ENCODE results near the gene PADI1.

The PADI1 gene

DNA sequence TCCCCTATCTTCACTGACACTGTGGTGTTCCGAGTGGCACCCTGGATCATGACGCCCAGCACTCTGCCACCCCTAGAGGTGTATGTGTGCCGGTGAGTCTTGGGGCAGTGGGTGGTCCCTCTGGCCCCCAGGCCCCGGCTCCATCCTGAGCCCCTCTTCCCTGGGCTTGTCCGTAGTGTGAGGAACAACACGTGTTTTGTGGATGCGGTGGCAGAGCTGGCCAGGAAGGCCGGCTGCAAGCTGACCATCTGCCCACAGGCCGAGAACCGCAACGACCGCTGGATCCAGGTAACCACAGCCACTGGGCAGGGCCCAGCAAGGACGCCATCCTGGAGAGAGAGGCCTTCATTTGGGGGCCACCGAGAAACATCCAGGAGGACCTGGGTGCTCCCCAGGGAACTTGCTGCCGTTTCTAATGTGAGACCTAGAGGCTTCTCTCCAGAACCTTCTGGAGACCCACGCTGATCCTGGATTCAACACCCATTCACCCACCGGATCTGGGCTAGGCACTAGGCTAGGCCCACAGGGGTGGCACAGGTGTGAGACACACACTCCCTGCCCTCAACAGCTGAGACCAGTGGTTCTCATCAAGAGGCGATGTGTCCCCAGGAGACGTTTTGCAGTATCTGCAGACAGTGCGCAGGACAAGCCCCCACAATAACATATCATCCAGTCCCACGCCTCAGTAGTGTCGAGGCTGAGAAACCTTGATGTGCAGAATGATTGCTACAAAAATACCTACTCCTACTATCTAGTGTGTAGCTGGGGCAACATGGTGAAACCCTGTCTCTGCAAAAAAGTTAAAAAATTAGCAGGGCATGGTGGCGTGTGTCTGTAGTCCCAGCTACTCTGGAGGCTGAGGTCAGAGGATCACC, 66.2 kb downstream of the PADI1 start:
- DNase-seq (ENCODE audit: low read depth in 1 of 2, low spot score in 1 of 2): no peak

DNA sequence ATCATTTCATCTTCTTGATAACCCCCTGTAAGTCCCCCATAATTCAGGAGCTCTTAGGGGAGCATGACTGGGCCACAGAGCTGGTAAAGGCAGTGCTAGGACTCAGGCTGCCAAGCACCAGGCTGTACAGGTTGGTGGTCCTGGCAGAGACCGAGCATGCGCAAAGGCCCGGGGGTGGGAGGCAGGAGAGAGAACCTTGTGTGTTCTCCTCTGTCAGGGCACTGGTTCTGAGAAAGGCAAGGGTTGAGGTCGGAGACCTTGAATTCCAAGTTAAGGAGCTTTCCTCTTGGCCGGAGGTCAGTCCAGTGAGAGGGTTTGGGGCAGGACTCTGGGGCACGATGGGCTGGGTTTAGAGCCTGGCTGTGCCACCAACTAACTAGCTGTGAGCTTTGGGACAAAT, 67.1 kb downstream of the PADI1 start:
- DNase-seq (ENCODE audit: low read depth in 1 of 2, low spot score in 1 of 2): no peak

DNA sequence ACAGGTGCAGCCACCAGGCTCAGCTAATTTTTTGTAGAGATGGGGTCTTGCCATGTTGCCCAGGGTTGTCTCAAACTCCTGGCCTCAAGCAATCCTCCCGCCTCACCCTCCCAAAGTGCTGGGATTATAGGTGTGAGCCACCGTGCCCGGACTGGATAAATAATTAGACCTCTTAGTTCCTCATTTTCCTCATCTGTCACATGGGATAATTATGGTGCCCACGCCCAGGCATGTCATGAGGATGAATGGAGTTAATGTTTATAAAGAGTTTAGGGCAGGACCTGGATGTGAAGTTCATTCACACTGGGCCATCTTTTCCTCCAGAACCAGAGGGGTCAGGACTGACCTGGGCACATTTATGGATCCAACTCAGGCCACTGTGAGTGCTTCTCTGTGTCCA, 67.7 kb downstream of the PADI1 start:
- DNase-seq (ENCODE audit: low read depth in 1 of 2, low spot score in 1 of 2): no peak

DNA sequence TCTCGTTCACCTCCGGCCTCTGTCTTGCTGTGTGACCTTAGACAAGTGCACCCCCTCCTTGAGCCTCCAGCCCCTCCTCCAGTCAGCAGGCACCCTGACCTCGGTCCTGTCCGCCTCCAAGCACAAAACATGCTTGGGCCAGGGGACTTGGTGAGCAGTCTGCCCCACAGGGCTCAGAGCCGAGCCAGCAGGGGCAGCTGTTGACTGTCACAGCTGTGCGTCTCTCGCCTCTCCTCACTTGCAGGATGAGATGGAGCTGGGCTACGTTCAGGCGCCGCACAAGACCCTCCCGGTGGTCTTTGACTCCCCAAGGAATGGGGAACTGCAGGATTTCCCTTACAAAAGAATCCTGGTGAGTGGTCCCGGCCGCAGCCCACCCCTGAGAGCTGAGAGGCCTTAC, 68.2 kb downstream of the PADI1 start:
- no peak for DNase-seq (ENCODE audit: low read depth in 1 of 2, low spot score in 1 of 2)

DNA sequence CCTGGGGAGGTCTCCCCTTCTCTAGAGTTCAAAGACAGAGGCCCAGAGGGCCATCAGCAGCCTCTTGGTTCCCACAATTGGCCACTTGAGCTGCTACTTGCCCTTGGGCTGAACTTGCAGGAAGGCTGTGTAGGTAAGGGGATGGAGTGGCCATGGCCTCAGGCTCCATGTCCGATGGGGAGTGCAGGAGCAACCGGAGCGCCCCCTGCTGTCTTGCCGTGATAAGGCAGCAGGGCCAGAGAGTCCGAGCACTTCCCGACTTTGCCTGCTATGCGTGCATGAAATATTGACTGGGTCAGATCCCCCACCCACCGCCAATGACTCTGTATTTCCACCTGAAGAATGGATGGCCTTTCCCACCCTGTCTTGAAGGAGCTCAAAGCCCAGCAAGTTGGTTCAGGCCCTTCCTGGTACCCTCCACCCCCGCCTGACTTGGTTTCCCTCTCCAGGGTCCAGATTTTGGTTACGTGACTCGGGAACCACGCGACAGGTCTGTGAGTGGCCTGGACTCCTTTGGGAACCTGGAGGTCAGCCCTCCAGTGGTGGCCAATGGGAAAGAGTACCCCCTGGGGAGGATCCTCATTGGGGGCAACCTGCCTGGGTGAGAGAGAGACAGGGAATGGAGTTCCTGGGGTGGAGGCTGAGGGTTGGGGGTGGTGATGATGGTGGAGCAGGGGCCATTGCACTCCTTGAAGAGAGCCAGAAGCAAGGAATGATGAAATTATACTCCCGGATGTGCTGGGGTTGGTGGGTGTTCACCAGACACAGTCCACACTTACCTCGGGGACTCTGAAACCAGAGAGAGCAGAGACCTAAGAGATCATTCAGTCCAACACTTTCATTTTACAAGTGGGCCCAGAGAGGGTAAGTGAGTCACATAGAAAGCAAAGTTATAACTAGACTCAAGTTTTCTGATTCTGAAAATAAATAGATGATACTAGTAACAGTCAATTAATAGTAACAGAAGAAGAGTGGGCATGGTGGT, 69.5 kb downstream of the PADI1 start:
- no peak for DNase-seq (ENCODE audit: low read depth in 1 of 2, low spot score in 1 of 2)

DNA sequence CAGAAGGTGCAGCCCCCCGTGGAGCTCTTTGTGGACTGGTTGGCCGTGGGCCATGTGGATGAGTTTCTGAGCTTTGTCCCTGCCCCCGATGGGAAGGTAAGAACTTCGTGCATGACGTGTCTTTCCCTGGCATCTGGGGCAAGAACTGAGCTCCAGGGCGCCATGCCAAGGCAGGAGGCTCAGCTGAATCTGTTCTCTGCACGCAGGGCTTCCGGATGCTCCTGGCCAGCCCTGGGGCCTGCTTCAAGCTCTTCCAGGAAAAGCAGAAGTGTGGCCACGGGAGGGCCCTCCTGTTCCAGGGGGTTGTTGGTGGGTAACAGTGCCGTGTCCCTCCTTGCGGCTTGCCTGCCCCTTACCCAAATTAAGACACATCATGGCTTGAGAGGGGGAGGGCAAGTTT, 71.6 kb downstream of the PADI1 start:
- no peak for DNase-seq (ENCODE audit: low read depth in 1 of 2, low spot score in 1 of 2)

DNA sequence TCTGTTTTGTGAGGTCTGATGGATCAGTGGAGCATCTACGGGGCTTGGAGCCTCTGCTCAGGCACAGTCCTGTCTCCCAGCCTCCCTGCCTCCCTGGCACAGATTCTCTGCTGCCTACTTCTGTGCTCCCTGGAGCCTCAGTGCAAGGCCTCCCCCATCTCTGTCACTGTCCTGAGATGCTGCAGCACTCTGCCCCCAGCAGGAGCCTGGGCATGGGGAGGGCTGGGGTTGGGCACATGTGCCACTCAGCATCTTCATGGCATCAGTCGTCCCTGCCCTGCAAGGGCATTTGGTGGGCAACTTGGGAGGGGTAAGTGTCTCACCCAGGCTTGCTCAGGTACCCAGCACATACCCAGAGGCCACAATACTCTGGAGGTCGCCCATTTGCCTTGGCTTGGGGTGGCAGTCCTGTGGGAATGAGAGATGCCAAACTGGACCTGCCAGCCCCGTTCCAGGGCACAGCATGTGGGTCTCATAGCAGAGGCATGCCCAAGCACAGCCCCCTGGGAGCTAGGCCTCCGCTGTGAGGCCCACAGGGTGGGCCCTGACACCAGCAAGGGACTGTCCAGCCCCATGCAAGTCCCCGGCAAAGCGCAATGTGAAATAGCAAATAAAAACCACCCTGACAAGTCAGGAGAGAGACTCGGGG, 72.7 kb downstream of the PADI1 start:
- no peak for DNase-seq (ENCODE audit: low read depth in 1 of 2, low spot score in 1 of 2)

DNA sequence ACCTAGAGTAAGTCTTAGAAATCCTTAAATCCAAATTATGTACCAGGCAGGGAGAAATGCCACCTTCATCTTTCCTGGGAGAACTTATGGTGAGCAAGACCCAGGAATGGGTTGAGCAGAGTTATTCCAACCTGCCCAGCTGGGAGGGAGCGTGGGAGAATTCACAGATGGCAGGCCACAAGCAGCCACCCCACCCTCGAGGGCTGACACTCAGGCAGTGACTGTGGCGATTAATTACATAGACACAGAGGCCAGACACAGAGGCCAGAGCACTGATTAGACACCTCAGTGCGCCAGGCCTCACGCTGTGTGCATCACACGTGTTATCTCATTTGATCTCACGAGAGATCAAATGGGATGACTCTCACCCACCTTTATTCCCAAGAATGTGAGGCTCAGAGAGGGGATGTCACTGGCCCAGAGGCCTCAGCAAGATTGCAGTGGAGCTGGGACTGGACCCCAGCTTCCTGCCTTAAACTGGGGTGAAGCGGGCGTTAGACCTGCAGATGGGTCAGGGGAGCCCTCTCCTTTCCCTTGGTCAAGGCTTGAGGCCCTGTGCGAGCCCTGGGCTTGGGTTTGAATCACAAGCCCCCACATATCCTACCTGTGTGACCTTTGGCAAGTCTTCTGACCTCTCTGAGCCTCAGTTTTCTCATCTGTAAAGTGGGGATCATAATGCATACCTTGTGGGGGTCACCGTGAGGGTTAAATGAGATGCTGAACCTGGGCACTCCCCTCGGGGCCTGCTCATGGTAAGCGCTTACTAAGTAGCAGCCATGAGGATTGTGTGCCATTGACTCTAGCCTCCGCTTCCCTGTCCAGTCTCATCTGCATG, 74.3 kb downstream of the PADI1 start:
- no peak for DNase-seq (ENCODE audit: low read depth in 1 of 2, low spot score in 1 of 2)

DNA sequence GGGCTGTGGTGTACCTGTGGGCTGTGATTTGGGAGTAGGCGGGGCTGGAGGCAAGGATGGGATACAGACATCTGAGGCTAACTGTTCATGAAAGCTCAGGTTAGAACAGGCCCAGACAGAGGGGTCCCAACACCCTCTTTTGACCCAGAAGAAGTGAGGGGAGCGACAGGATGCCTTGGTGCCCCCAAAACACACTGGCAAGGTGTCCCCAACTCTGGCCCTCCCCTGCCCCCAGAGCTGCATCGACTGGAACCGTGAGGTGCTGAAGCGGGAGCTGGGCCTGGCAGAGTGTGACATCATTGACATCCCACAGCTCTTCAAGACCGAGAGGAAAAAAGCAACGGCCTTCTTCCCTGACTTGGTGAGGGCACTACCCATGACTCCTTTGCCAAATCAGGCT, 75.5 kb downstream of the PADI1 start:
- DNase-seq (ENCODE audit: low read depth in 1 of 2, low spot score in 1 of 2): no peak

DNA sequence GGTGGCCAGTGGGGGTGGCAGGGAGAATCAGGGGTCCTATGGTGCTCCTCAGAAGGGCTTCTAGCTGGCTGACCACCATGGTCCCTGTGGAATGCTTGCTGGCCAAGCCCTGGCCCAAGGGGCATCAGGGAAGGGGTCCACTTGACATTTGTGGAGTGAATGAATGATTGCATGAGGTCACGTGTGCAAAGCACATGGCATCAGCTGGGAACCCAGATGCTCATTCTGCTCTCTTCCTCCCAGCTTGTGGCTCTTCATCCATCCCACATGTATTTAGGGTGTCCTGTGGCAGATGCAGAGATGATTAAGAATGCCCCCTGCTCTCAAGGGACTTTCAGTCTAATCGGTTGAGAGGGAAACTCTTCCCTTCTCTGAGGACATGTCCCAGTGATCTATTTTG, 76.0 kb downstream of the PADI1 start:
- no peak for DNase-seq (ENCODE audit: low read depth in 1 of 2, low spot score in 1 of 2)

DNA sequence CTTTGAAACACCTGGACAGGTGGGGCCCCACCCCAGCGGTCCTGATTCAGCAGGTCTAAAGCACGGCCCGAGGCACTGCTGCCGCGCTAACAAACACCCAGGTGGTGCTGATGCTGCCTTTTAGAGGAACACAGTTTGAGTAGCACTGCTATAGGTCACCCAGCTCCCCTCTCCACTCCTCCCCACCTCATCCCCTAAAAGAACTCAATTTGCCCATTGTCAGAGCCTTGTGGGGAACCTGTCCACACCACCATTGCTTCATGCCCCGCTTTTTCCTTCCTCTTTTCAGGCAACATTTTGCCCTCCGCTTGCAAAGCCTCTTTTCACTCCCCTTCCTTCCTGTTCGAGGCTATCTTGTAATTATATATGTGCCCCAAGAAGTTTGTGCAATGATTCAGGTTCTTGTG, 76.8 kb downstream of the PADI1 start:
- no peak for DNase-seq (ENCODE audit: low read depth in 1 of 2, low spot score in 1 of 2)

DNA sequence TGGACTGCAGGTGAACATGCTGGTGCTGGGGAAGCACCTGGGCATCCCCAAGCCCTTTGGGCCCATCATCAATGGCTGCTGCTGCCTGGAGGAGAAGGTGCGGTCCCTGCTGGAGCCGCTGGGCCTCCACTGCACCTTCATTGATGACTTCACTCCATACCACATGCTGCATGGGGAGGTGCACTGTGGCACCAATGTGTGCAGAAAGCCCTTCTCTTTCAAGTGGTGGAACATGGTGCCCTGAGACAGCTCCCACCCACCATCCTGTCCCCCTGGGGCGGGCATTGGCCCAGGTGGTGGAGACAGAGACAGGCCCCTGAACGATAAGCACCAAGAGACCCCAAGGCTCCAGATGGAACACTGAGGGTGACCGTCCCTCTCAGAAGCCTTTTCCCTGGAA, 77.9 kb downstream of the PADI1 start:
- DNase-seq (ENCODE audit: low read depth in 1 of 2, low spot score in 1 of 2): no peak

DNA sequence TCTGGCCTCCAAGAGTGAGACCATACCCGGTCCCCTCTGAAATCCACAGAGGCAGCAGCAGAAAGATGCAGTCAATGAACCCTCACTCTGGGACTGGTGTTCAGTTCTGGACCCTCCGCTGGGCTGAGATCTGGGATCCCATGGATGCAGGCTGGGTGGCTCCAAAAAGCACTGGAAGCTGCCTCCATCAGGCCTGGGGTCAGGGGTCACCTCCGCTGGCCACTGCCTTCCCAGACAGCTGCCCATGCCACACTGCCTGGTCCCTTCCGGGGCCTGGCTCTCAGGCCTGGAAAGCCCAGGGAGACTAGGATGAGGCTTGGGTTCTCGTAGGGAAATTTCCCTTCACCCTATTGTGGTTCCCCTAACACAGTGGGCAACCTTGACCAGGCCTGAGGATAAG, 81.7 kb downstream of the PADI1 start:
- no peak for DNase-seq (ENCODE audit: low read depth in 1 of 2, low spot score in 1 of 2)

DNA sequence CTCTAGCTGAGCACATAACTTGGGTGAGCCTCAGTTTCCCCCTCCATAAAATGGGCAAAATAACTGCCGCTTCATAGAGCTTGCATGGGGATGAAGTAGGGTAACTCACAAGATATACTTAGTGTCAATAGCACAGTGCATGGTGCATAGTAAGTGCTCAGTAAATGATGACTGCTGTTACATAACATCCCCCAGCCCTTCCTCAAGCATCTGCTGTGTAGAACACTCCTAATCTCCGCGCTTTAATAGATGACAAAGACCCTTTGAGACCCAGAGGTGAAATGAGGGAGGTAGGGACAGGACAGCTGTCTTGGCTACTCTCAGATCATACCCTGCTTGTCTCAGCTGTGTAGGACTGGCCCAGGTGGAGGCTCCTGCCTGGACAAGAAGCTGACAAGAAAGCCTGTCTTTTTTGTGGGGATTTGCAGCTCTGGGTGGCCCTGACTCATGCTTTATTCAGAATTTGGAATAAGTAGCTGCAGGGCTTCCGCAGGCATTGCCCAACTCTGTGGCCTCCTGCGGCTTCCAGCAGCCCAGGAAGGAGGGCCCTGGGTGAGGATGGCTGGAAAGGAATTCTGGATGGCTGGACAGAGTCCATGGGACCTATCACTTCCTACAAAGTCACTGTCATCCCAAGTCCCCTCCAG, 82.3 kb downstream of the PADI1 start:
- no peak for DNase-seq (ENCODE audit: low read depth in 1 of 2, low spot score in 1 of 2)

DNA sequence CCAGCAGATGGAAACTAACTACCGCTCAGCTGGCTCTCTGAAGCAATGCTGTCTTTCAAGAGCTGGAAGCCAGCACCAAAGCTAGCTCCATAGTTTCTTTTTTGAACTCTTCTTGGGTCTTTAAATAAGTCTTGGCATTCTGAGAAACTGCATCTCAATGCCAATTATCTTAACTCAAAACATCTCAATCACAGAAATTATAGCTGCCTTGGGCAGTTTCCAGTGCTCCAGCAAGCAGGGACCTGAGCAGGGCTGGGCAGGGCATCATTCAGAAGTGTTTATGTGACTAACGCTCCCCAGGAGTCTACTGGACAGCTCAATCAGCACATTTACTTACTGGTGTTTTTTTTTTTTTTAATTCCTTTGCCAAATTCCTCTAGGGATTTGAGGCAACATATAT, 84.8 kb downstream of the PADI1 start:
- DNase-seq (ENCODE audit: low read depth in 1 of 2, low spot score in 1 of 2): no peak

DNA sequence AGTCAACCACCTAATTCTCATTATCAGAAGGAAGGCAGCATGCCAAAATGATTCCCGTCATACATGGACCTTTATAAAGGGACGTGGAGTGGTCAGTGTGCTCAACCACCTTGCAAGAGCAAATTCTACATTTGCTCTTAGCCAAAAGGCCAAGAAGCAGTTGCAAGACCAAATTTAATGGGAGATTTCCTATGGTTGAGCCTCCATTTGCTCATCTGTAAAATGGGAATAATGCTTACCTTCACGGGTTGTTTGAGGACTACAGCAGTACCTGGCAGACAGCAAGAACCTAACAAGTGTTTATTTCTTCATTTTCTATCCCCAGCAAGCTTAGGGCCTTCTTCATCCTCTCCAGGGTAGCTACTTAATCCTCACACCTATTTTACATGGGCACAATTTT, 85.6 kb downstream of the PADI1 start:
- DNase-seq (ENCODE audit: low read depth in 1 of 2, low spot score in 1 of 2): no peak

DNA sequence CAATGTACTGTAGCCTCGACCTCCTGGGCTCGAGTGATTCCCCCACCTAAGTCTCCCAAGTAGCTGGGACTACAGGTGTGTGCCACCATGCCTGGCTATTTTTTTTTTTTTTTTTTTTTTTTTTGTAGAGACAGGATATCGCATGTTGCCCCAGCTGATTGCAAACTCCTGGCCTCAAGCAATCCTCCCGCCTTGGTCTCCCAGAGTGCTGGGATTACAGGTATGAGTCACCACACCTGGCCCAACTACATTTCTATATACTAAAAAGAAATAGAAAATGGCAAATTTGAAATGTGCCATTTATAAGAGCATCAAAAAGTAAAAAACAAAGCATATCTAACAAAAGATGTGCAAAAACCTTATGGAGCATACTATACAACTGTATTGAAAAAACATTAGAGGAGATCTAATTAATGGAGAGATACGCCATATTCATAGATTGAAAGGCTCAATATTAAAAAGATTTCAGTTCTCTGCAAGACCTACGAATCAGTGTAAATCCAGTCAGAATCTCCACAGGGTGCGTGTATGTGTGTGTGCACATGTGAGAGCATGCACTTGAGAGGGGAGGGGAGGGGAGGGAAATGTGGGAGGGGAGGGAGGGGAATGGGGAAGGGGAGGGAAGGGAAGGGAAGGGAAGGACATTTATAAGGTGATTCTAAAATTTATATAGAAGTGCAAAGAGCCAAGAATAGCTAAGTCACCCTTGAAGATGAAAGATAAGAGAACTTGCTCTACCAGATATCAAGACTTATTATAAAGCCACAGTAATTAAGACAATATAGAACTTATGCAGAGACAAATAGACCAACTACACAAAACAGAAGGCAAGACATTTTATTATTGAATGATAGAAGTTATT, 87.6 kb downstream of the PADI1 start:
- no peak for DNase-seq (ENCODE audit: low read depth in 1 of 2, low spot score in 1 of 2)

DNA sequence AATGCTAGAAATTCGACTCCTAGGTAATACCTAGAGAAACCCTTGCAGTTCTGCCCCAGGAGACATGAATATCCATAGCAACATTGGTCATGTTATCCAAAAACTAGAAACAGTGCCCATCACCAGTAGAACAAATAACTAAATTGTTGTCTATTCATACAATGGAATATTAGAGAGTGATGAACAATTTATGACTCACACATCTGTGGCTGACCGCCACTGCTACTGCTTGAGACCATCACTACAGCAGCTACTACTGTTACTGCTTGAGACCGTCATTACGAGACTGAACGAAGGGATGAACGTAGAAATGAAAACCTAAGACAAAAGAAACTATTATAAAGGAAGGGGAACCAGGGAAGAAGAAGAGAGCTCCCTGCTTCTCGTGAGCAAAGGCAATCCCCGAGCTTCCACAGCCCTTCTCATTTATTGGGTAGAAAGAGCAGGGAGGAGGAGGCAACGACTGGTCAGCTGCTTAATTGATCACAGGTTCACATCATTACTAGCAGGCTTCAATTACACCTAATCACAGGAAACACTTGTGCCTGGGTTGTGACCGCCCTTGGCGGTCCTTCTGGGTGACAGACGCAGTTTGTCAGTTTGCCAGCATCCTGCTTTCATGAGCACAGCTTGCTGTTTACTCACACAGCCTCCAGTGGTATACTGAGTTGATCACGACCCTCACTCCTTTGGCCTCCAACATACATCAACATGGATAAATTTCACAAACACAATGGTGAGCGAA, 88.9 kb downstream of the PADI1 start:
- no peak for DNase-seq (ENCODE audit: low read depth in 1 of 2, low spot score in 1 of 2)

DNA sequence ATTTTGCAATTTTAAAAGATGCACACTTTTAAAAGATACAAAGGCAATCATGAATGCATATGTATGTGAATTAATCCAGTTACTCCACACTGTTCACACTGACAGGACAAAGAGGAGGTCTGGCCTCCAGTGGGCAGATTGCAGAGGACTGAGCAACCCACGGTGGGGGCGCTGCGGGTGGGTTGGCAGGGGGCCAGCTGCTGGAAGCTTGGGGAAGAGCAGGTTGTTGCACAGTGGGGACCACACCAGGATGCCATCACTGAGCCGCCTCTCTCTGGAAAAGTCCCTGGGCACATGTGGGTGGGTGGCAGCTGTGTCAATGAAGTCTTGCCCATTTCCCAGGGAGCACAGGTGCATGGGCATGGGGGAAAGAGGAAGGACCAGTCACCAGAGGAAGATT, 90.4 kb downstream of the PADI1 start:
- no peak for DNase-seq (ENCODE audit: low read depth in 1 of 2, low spot score in 1 of 2)

Measured in stimulated activated CD4-positive, alpha-beta T cell treated with anti-CD3 and anti-CD28 coated beads, Interleukin-15, amount 100 ng/mL, for 1 hour (primary cell).